Pancreas (tissue), 10 donors: ENCODE measurements around the gene STAP1. TPM values are rescaled to one million over a fixed set of nuclear protein-coding genes. Genes with fewer than 3 reads are reported as not detected.

ENCODE experiments used
- ATAC-seq, 4 donors: fragments of 200-7000 bp; cut with Tn5 transposase; one replicate each; pipeline versions ENCODE4 v1.8.0 to v1.9.1; 2020; ENCODE audit warnings: mild to moderate bottlenecking in 4 of 4, moderate library complexity in 4 of 4
- DNase-seq, 6 donors: peaks; one replicate each; pipeline ENCODE4 v3.0.0-alpha.2; 2020
- FAIRE-seq: peaks from 2 replicates; lab custom pipeline; 2012; peaks lifted over from hg19 to GRCh38; lab: Jason Lieb, UNC
- H3K27ac ChIP-seq, 4 donors: fragments of 200-600 bp; sonication (generic); 1 replicate in 3 of 4; 2 replicates in 1 of 4; pipeline versions ENCODE4 v1.5.0 to v1.8.0; 2020
- H3K27me3 ChIP-seq, 4 donors: fragments of 200-600 bp; one replicate each; pipeline ENCODE4 v1.8.0; 2021
- H3K36me3 ChIP-seq, 3 donors: fragments of 200-600 bp; sonication (generic) in 1 of 3; one replicate each; pipeline versions ENCODE4 v1.5.0 to v1.8.0; 2020 to 2021
- H3K4me1 ChIP-seq, 3 donors: fragments of 200-600 bp; one replicate each; pipeline ENCODE4 v1.8.0; 2021
- H3K4me3 ChIP-seq, 4 donors: fragments of 200-600 bp; sonication (generic) in 2 of 4; one replicate each; pipeline versions ENCODE4 v1.5.0 to v1.8.0; 2020 to 2021
- H3K9me3 ChIP-seq, 4 donors: fragments of 200-600 bp; one replicate each; pipeline ENCODE4 v1.8.0; 2021
- CTCF ChIP-seq, 4 donors: fragments of 200-600 bp; sonication (generic) in 3 of 4; IDR thresholded peaks; one replicate each; pipeline versions ENCODE4 v1.5.0 to v1.8.0; 2021; ENCODE audit warnings: antibody characterized with exemption in 4 of 4
- whole genome bisulfite sequencing, 2 donors: extraction: QIAGEN DNeasy Blood & Tissue Kit; methylation state at CpG; one replicate each; pipeline ENCODE4 v1.1.7; 2013; 5-methylcytosine and 5-hydroxymethylcytosine counted together
- intact Hi-C, 3 donors: fragments of 100-400 bp; cut with DNase I; formaldehyde crosslinking; loops; one replicate each; pipeline versions ENCODE4 v1.11.1 to v1.14.2; 2022
- polyA plus RNA-seq, 2 donors: library from polyadenylated mRNA; stranded (reverse); fragments of 200-250 nt; gene quantifications; one replicate each; pipeline ENCODE4 v1.2.3, GENCODE V29; 2013
- total RNA-seq, 6 donors: library from RNA; stranded (reverse); fragmentation: NEBNext Ultra II Directional in 4 of 6; extraction: Animal tissue kit (Norgen Biotek cat#: 25700) in 4 of 6; gene quantifications; one replicate each; pipeline versions ENCODE4 v1.2.1 to v1.2.4, GENCODE V29; 2021 to 2023
- donor health status: healthy with polysubstance abuse.
- donor health status: DM: no; HTN: no; CAD: no; lungs with moderate emphysema.
- donor health status: DM: no; HTN: no; CAD: no.
- donor health status: control.
- donor health status: control.
- donor health status: Bipolar disorder and iron deficiency.
- donor health status: DM: yes; HTN: yes; CAD: no.
- donor health status: DM: no; HTN: no; CAD: no.
- donor health status: DM: no; HTN: no; CAD: no.
- donor health status: DM: yes; HTN: yes; CAD: no.

Gene STAP1
- total and polyA plus RNA-seq, 8 donors = 0.21 to 0.29 (median 0.25) TPM; not detected in 4

GRCh38 chr4:67604749-67605148, 46.2 kb downstream of the STAP1 start:
- intact Hi-C loops = no loop called here
- no peak overlapping the region for H3K27ac ChIP-seq
- DNase-seq (no peak), ATAC-seq (no peak), FAIRE-seq (no peak)
- H3K4me1 ChIP-seq = no peaks in the 10 kb centered on the region
- no peak for TF ChIP-seq CTCF (IDR thresholded peaks at IDR 0.05)
- H3K4me3 ChIP-seq = no peak overlapping the region
- peaks cover 0 to 4% (median 0%) of the 10 kb centered on the region in 4 donors for H3K9me3 ChIP-seq
- WGBS, 2 donors = 68 to 79% methylated on average over 3 of the region's 3 CpGs
- H3K36me3 ChIP-seq = no peaks in the 10 kb centered on the region
- H3K27me3 ChIP-seq = no peaks in the 10 kb centered on the region

- Histone ChIP-seq H3K4me1 (no peaks in the 10 kb centered on the region), H3K4me3 (no peak overlapping the region), H3K36me3 (no peaks in the 10 kb centered on the region), H3K9me3 (no peaks in the 10 kb centered on the region), H3K27me3 (no peaks in the 10 kb centered on the region), H3K27ac (no peak overlapping the region)
- FAIRE-seq = no peak
- WGBS, 2 donors = 93% methylated on average over 4 of the region's 4 CpGs
- intact Hi-C loops = no loop called here
- ATAC-seq = no peak
- no peak for DNase-seq
- no peak for TF ChIP-seq CTCF (IDR thresholded peaks at IDR 0.05)
Measured at GRCh38 chr4:67608027-67608426, 49.5 kb downstream of the STAP1 start.

- peak in 1 of 6 donors; percentile 25 for DNase-seq
- ATAC-seq = peak in 3 of 4 donors; percentile 42 to 77 (median 57)
- no peak for FAIRE-seq
- H3K27ac ChIP-seq = no peak overlapping the region
- H3K27me3 ChIP-seq = no peaks in the 10 kb centered on the region
- H3K36me3 ChIP-seq = no peaks in the 10 kb centered on the region
- no peak for TF ChIP-seq CTCF (IDR thresholded peaks at IDR 0.05)
- intact Hi-C loops = no loop called here
- no peaks in the 10 kb centered on the region for H3K9me3 ChIP-seq
- no peak overlapping the region for H3K4me3 ChIP-seq
- H3K4me1 ChIP-seq = peaks cover 0 to 21% (median 6%) of the 10 kb centered on the region in 3 donors
- WGBS, 2 donors = 55 to 56% methylated on average over 4 of the region's 4 CpGs
Measured at GRCh38 chr4:67614186-67614585, 55.7 kb downstream of the STAP1 start.

GRCh38 chr4:67615119-67615518, 56.6 kb downstream of the STAP1 start:
- H3K4me3 ChIP-seq = no peak overlapping the region
- intact Hi-C loops = no loop called here

More at GRCh38 chr4:67615119-67615518, 56.6 kb downstream of the STAP1 start:
- H3K4me1 ChIP-seq = peaks cover 0 to 21% (median 6%) of the 10 kb centered on the region in 3 donors
- 97% methylated on average over 5 of the region's 5 CpGs for WGBS, 2 donors
- ATAC-seq (no peak), DNase-seq (no peak), FAIRE-seq (no peak)
- no peaks in the 10 kb centered on the region for H3K9me3 ChIP-seq
- TF ChIP-seq CTCF (IDR thresholded peaks at IDR 0.05) = no peak
- no peak overlapping the region for H3K27ac ChIP-seq
- no peaks in the 10 kb centered on the region for H3K36me3 ChIP-seq
- H3K27me3 ChIP-seq = no peaks in the 10 kb centered on the region
